ENCODE results near the gene SCEL.

DNA sequence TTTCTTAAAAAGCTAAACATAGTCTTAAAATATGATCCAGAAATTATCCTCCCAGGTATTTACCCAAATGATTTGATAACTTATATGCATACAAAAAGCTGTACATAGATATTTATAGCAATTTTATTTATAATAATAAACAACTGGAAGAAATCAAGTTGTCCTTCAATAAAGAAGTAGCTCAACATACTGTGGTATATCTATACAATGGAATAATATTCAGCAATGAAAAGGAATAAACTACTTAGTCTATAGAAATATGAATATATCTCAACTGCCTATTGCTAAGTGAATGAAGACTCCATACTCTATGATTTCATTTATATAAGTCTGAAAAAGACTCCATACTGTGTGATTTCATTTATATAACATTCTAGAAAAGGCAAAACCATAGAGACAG lies 114.9 kb downstream of the SCEL start:
- TF ChIP-seq, protein P1, sequence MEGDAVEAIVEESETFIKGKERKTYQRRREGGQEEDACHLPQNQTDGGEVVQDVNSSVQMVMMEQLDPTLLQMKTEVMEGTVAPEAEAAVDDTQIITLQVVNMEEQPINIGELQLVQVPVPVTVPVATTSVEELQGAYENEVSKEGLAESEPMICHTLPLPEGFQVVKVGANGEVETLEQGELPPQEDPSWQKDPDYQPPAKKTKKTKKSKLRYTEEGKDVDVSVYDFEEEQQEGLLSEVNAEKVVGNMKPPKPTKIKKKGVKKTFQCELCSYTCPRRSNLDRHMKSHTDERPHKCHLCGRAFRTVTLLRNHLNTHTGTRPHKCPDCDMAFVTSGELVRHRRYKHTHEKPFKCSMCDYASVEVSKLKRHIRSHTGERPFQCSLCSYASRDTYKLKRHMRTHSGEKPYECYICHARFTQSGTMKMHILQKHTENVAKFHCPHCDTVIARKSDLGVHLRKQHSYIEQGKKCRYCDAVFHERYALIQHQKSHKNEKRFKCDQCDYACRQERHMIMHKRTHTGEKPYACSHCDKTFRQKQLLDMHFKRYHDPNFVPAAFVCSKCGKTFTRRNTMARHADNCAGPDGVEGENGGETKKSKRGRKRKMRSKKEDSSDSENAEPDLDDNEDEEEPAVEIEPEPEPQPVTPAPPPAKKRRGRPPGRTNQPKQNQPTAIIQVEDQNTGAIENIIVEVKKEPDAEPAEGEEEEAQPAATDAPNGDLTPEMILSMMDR (IDR thresholded peaks at IDR 0.05): no peak
- TF ChIP-seq POLR2A (IDR thresholded peaks at IDR 0.05): no peak
- TF ChIP-seq POLR2AphosphoS5 (IDR thresholded peaks at IDR 0.05): no peak
